ENCODE data around the gene RREB1. TPM values are rescaled to one million over a fixed set of nuclear protein-coding genes. Genes with fewer than 3 reads are reported as not detected.
"Not testable (repeated sequence)": the region's sequence is repeated elsewhere in the genome, so short reads cannot be mapped to it uniquely, and the experiment has no call there.

The RREB1 gene
- total RNA-seq, 1 experiment from 2014 or later, result 15.7 TPM

DNA sequence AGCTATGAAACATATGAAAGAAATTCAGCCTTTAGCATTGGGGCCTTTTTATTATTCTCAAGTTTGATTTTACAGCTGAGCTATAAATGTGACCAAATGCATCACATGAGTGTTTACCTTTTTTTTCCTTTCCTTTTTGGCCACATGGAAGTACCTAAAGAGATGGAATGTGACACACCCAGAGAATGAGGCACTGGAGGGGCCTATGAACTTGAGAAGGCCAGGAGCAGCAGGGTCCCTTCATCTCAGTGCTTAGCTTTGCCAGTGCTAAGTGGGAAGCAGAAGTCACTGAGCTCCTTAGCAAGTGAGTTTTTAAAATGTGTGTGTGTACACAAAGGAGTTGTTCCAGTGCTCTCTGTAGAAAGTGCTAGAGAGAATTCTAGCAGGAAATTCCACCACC is 44.7 kb downstream of the RREB1 start:
- DNase-seq (ENCODE audit: low read depth, low spot score), result no peak
- in situ Hi-C loops (cut with HindIII; ENCODE audit: low pct_unique_long_range_greater_than_20kb, low sequenced_read_pairs), result no loop called here

DNA sequence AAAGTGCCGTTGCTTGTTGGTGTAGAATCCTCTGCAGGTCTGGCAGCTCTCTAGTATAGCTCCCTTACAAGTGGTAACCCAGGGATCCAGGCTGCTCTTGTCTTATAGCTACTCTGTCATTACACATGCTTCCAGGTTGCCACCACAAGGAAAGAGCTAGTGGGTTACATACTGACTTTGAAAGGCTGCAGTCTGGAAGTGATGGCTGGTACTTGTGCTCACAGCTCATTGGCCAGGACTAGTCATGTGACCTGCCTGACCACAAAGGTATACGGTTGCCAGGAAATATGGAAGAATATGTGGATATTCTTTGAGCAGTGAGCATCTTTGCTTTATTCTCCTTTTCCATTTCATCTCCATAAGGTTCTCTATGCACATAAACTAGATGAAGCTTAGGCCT is 46.0 kb downstream of the RREB1 start:
- in situ Hi-C loops (cut with HindIII; ENCODE audit: low pct_unique_long_range_greater_than_20kb, low sequenced_read_pairs), result no loop called here
- no peak for DNase-seq (ENCODE audit: low read depth, low spot score)

DNA sequence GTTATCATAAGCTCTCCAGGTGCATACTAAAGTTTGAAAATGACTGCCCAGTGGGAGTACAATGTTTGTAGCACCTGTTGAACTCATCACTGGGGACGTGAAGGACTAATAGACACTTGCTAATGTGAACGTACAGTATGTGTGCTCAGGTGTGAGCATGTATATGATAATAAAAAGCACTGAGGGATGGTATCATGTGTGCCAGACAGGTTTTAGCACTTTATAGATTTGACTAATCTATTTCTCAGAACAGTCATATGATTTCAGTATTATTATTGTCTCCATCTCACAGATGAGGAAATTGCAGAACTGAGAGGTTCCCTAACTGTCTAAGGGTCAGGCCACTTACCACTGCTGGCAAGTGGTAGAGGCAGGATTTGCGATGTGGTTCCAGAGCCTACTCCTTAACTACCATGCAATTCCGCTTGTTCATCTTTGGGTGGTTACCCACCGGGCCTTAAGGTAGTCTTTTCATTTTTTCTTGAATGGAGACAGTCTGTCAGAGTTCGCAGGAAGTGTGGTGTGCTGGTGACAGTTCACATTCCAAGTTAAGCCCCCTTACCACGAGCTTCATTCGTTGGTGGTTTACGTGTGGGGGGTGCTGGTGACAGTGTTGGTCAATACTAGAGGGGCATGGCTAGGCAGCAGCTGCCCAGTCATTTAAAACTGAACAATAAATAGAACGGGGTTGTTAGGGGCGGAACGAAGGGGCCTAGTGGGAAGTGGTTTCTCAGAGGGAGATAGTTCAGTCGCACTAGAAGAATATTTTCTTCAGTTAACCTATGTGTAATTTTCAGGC is 46.8 kb downstream of the RREB1 start:
- in situ Hi-C loops (cut with HindIII; ENCODE audit: low pct_unique_long_range_greater_than_20kb, low sequenced_read_pairs), result no loop called here
- no peak for DNase-seq (ENCODE audit: low read depth, low spot score)

DNA sequence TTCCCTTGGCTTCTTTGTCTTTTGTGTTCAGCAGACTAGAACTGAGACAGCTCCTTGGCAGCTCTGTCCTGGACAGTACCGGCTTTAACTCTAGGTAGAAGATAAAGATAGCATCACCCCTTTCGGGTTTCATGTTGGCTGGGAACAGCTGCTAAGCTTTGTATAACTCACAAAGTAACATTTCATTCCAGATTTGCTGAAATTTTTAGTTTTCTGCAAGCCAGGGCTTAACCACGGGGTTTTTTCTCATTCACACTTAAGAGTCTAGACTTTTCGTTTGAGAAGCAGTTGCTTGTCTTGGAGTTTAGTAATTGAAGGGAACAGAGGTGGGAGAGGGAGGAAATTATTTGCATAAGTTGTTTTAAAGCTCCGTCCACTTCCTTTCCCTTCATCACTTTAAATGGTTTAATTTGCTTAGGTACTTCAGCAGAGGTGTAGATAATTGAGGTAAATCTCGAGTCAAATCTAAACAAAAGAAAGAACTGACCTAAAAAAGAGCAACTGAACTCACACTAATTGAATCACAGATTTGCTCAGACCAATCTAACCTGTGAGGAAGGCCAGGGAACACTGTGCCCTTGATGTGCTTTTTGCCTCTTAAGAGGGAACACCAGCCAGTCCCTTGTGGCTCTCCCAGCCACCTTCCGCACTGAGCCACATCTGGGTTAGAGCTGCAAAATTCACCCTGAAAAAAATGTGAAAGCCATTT is 48.3 kb downstream of the RREB1 start:
- no peak for DNase-seq (ENCODE audit: low read depth, low spot score)
- in situ Hi-C loops (cut with HindIII; ENCODE audit: low pct_unique_long_range_greater_than_20kb, low sequenced_read_pairs), result no loop called here

DNA sequence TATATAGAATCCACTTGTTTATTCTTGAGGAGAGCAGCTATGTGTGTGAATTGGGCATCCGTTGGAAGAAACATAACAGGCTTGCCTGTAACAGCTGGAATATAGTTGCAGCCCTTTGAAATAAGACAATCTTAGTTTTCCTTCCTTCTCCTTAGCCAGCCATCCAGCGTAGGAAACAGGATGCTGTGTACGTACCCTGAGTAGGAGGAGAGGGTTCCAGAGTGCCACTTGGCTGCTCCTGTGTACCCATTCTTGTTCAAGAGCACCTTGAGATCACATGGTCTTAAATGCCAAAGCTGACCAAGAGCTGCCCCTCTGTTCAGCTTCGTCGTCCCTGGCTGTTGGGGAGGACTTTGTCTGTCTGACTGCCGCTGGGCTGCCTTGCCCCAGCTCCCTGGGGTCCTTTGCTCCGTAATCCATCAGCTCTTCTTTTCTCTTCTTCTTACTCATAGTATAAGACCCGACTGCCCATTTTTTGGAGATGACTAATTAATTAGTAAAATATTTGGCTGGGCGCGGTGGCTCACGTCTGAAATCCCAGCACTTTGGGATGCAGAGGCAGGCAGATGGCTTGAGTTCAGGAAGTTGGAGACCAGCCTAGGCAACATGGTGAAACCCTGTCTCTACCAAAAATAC is 49.0 kb downstream of the RREB1 start:
- in situ Hi-C loops (cut with HindIII; ENCODE audit: low pct_unique_long_range_greater_than_20kb, low sequenced_read_pairs), result no loop called here
- DNase-seq (ENCODE audit: low read depth, low spot score), result no peak

DNA sequence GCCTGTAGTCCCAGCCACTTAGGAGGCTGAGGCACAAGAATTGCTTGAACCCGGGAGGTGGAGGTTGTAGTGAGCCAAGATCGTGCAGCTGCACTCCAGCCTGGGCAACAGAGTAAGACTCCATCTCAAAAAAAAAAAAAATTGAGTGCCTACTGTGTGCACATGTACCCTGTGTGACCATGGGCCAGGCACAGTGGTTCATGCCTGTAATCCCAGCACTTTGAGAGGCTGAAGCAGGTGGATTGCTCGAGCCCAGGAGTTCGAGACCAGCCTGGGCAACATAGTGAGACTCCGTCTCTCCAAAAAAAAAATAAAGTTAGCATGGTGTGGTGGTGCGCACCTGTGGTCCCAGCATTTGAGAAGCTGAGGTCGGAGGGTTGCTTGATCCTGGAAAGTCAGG is 49.5 kb downstream of the RREB1 start:
- DNase-seq (ENCODE audit: low read depth, low spot score); in situ Hi-C loops (cut with HindIII; ENCODE audit: low pct_unique_long_range_greater_than_20kb, low sequenced_read_pairs): not testable (repeated sequence)

DNA sequence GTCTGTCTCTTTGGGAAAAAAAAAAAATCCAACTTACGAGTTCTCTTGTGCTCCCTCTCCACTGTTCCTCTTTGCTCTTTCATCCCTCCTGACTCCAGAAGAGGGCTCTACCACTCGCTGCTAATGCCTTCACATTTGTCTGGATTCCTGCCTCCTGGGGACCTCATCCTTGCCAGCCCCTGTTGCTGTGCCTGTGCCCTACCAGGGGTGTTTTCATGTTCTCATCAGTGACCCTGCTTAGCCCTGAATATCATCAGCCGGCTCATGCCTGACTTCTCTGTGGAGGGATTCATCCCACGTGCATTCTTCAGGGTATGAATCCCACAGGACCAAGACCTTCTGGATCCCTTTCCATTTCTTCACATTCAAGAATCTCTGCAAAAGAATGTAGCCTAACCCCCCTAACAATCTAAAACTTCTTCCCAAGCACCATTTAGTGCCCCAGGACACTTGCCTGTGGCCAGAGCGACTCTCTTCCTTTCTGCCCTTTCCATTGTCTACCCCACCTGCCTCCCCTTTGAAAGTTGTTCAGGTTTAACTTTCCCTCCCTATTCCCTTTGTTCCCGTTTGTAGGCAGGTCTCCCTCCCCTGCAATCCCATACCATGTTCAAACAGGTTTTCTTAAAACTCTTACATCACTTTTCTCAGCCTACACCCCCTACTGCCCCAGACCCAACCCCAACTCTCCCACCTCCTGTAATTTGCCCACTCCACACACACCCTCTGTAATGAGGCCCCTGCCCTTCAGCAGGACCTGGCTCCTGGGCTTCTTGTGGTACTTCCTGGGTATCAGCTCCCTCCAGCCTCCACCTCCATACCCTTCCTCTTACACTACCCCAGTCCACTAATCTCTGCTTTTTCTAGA is 50.2 kb downstream of the RREB1 start:
- no peak for DNase-seq (ENCODE audit: low read depth, low spot score)
- in situ Hi-C loops (cut with HindIII; ENCODE audit: low pct_unique_long_range_greater_than_20kb, low sequenced_read_pairs), result no loop called here

DNA sequence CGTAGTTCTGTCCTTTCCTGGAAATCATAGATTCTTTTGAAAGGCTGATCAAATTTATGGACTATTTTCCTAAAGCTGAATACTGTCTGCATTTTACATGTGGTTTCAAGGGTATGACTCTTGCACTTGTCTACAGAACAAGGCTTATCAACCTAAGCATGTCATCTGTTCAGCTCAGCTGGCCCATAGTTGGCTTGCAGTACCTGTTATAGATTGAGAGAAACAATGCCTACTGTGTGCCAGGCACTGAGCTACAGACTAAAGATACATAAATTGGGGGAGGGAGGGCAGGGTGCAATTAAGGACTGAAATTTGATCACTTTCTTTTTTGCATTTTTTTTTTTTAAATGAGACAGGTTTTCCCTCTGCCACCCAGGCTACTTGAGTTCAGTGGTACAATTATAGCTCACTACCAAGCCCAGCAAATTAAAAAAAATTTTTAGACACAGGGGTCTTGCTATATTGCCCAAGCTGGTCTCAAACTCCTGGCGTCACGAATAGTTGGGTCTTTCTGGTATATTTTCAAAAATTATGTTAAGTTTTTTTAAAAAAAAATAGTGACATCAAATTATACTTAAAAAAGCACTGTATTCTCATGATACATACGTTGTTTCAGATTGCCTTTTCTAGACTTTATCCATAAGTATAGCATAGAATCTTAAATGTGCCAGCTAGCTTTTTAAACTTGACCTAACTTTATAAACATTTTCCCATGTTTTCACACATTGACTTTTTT is 52.2 kb downstream of the RREB1 start:
- in situ Hi-C loops (cut with HindIII; ENCODE audit: low pct_unique_long_range_greater_than_20kb, low sequenced_read_pairs), result no loop called here
- no peak for DNase-seq (ENCODE audit: low read depth, low spot score)

DNA sequence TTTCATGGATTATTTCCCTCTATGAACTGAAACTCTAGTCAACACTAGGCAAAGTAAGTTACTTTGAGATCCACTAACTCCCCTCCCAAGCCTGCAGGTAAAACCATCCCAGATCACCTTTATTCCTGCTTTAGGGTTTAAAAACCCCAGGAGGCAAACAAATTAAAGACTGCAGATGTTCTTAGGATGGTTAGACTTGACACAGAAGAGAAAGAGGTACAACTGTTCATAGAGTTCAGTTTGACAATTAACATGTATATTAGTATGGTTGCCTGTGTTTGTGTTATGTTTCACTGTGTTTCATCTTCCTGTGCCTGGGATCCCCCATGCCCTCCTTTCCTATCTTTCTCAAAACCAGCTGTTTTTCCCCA is 53.5 kb downstream of the RREB1 start:
- in situ Hi-C loops (cut with HindIII; ENCODE audit: low pct_unique_long_range_greater_than_20kb, low sequenced_read_pairs), result no loop called here
- DNase-seq (ENCODE audit: low read depth, low spot score), result no peak

DNA sequence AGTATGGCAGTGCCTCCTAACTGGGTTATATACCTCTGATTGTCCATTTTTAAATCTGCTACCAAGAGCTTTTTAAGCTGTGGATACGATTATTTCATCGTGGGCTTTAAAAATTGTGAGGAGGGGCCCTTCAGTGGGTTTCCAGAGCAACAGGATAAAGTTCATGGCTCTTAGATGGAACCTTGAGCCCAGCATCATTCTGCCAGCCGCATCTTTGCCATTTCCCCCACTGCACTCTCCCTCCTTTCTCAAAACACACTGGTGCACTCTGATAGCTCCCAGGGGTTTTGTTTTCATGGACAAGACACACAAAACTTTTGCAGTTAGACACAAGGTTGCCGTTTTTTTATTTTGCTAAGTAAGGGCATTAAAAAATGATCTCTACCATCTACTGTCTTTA is 54.1 kb downstream of the RREB1 start:
- no peak for DNase-seq (ENCODE audit: low read depth, low spot score)
- in situ Hi-C loops (cut with HindIII; ENCODE audit: low pct_unique_long_range_greater_than_20kb, low sequenced_read_pairs), result no loop called here

DNA sequence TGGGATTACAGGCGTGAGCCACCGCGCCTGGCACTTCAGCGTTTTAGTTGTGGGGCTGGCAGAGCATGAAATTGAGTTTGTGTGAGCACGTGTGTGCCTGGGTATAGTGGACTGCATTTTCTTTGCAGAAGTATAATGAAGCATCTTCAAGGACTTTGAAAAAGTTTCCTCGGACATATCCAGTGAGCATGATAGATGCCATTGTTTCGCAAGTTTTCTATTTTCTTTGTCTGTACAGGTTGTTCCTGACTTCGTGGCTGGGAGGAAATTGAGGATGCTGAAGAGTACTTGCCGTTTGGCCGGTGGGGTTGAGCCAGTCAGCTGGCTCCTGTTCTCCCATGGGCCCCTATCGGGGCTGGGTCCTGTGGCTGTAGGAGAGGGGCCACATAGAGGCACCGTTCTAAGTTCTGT is 55.9 kb downstream of the RREB1 start:
- no peak for DNase-seq (ENCODE audit: low read depth, low spot score)
- in situ Hi-C loops (cut with HindIII; ENCODE audit: low pct_unique_long_range_greater_than_20kb, low sequenced_read_pairs), result no loop called here

DNA sequence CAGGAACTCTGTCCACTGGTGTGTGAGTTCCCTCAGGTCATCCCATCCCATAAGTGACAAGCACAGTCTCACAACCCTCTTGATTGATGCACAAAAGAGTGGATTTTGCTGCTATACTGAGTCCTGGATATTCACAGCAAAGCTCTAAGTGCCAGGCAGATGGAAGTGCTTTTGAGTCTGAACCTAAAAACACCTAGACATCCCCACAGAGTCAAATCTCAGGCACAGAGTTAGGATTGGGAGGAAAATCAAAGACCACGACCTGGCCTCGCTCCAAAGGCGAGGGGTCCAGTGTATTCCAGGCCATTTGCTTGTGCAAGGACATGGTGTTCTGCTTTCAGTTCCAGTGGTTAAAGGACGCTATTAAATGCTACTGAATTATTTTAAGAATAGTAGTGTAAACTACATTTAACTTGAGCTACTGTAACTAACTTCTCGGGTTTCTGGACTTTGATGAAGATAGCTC is 56.8 kb downstream of the RREB1 start:
- in situ Hi-C loops (cut with HindIII; ENCODE audit: low pct_unique_long_range_greater_than_20kb, low sequenced_read_pairs), result no loop called here
- DNase-seq (ENCODE audit: low read depth, low spot score), result no peak

DNA sequence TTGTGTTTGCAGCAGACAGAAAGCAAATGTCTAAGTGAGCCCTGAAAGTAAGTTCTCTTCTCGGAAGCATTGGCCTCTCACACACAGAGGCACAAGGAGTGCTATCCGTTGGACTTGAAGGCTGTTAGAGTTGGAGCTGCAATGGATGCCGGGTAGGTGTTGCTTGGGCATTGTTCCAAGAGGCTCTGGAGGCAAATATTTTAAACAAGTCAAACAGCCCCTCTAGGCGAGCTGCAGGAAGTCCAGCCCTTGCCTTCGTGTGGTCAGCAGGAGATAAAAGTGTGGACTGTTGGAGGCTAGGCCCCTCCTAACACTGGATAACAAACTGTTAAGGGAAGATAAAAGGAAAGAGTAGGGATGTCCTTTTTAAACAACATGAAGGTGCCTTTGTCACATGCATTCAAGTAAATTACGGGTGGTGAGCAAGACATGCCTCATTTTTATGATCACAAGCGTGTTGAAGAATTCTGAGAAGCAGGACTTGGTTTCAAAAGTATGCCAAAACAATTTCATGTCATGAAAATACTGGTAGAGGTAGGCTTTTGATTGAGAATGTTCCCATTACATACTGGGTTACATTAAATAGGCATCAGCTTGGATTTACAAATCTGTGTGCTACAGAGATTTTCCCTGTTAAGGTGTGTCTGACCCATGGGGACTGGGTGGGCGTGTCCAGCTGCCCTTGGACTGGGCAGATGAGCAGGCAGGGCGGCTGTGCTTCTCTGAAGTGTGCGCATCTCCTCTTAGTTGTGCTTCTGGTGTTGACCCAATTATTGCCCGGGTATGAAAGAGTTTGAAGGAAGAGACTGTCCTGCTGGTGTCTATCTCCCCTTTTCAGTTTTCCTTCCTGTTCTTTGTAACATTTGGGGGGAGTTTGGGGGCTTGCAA is 57.5 kb downstream of the RREB1 start:
- in situ Hi-C loops (cut with HindIII; ENCODE audit: low pct_unique_long_range_greater_than_20kb, low sequenced_read_pairs), result no loop called here
- DNase-seq (ENCODE audit: low read depth, low spot score), result no peak

DNA sequence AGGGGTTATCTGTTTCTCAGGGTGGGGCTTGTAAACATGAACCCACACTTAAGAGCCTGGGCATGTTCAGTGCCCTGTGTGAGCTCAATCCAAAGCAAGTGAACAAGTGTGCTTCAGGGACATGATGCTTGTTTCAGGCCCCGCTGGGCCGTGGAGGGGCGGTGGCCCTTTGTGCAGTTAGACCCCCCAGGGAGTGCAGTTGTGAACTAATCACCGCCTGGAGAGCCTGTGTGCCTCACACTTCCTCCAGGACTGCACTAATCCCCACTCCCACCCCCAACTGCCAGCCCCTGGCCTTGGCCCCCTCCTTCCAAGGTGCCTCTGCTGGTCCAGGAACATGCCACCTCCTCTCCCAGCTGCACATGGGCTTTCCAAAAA is 58.1 kb downstream of the RREB1 start:
- in situ Hi-C loops (cut with HindIII; ENCODE audit: low pct_unique_long_range_greater_than_20kb, low sequenced_read_pairs), result no loop called here
- no peak for DNase-seq (ENCODE audit: low read depth, low spot score)

DNA sequence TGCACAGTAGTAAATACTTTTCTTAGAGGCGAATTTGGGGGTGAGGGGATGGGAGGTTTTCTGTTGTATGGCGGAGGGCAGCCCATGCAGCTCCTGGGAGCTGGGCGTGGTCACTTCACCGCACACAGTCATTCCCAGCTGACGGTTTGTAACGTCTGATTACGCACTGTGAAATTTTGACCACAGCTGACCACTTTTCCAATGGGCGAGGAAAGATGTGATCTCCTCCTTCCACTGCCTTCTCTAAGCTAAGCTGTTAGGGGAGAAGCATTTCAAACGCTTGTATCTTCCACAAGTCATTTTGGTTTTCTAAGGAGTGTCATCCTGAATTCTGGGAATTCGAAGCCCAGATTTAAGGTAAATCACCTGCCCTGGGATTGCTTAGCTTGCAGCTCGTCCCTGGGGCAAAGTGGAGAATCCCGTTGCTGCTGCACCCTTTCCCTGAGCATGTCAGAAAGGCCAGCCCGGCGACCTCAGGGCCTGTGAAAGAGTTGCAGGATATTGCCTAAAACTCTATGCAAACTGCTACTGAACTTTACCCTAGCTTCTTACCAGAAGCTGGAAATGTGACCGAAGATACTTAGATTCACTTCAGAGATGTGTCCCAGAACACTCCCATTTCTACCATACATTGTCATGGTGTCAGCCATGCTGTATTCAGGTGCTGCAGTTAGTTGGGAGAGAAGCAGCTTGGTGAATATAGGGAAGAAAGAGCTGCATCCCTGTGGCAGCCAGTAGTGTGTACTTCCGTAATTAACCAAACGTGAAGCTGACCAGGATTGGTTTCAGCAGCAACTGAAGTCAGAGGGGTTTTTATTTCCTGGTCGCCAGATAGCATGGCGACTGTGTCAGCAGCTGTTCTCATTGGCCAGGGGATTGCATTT is 58.9 kb downstream of the RREB1 start:
- in situ Hi-C loops (cut with HindIII; ENCODE audit: low pct_unique_long_range_greater_than_20kb, low sequenced_read_pairs), result no loop called here
- DNase-seq (ENCODE audit: low read depth, low spot score), result no peak

Data from SK-MEL-5 (cell line).